Measurements from ENCODE around the gene ZDHHC3. TPM values are rescaled to one million over a fixed set of nuclear protein-coding genes. Genes with fewer than 3 reads are reported as not detected.
A peak's percentile ranks its signal among the peaks of the same experiment; 100 is the strongest.
"Not testable (repeated sequence)": the region's sequence is repeated elsewhere in the genome, so short reads cannot be mapped to it uniquely, and the experiment has no call there.

ZDHHC3 gene
- total and polyA plus RNA-seq, 3 experiments from 2014 or later, result 40.9 to 46.3 (median 41.8) TPM

- no peaks in the 10 kb centered on the region for H3K27me3 ChIP-seq (ENCODE audit: insufficient read depth, low read length, poor library complexity, severe bottlenecking)
- ChIA-PET CTCF (no interaction called here), POLR2A (no interaction called here)
- no peaks in the 10 kb centered on the region for H3K9me3 ChIP-seq (ENCODE audit: low read length)
- H3K4me3 ChIP-seq (ENCODE audit: low read length), result no peak overlapping the region
- Mint-ChIP-seq H3K9me3 (no peaks in the 10 kb centered on the region), H3K4me3 (no peak overlapping the region), H3K27ac (peak overlapping the region in 2 of 8 donors; percentile 4 to 79), H3K36me3 (peaks cover 0 to 52% (median 9%) of the 10 kb centered on the region in 3 donors), H3K4me1 (peaks cover 15 to 24% (median 21%) of the 10 kb centered on the region in 3 donors), H3K27me3 (no peaks in the 10 kb centered on the region)
- no peaks in the 10 kb centered on the region for H3K4me1 ChIP-seq (ENCODE audit: insufficient read depth, low read length)
- no peak overlapping the region for H3K27ac ChIP-seq (ENCODE audit: low read depth, low read length)
- no peaks in the 10 kb centered on the region for H3K36me3 ChIP-seq (ENCODE audit: insufficient read depth, low read length)
- DNase-seq, result no peak
These were observed 25.7 kb downstream of the ZDHHC3 start for GRCh38 chr3:44950275-44950734.

DNA sequence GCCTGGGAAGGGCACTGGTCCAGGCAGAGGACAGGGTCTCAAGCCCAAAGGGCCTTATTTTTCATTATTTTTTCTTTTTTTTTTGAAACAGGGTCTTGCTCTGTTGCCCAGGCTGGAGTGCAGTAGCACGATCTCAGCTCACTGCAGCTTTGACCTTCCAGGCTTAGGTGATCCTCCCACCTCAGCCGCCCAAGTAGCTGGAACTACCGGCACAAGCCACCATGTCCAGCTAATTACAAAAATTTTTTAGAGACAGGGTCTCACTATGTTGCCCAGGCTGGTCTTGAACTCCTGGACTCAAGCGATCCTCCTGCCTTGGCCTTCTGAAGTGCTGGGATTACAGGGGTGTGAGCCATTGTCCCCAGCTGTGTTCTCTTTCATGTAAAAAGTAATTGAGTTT is 26.2 kb downstream of the ZDHHC3 start:
- H3K36me3 ChIP-seq (ENCODE audit: insufficient read depth, low read length); H3K27me3 Mint-ChIP-seq; DNase-seq; H3K9me3 ChIP-seq (ENCODE audit: low read length); H3K9me3 Mint-ChIP-seq; H3K4me3 ChIP-seq (ENCODE audit: low read length); H3K27ac ChIP-seq (ENCODE audit: low read depth, low read length); H3K4me1 ChIP-seq (ENCODE audit: insufficient read depth, low read length); CTCF ChIA-PET; POLR2A ChIA-PET; H3K4me3 Mint-ChIP-seq; H3K27me3 ChIP-seq (ENCODE audit: insufficient read depth, low read length, poor library complexity, severe bottlenecking): not testable (repeated sequence)
- Mint-ChIP-seq H3K36me3 (peaks cover 0 to 54% (median 9%) of the 10 kb centered on the region in 3 donors), H3K27ac (peak overlapping the region in 1 of 8 donors; percentile 36), H3K4me1 (peaks cover 15 to 24% (median 21%) of the 10 kb centered on the region in 3 donors)

DNA sequence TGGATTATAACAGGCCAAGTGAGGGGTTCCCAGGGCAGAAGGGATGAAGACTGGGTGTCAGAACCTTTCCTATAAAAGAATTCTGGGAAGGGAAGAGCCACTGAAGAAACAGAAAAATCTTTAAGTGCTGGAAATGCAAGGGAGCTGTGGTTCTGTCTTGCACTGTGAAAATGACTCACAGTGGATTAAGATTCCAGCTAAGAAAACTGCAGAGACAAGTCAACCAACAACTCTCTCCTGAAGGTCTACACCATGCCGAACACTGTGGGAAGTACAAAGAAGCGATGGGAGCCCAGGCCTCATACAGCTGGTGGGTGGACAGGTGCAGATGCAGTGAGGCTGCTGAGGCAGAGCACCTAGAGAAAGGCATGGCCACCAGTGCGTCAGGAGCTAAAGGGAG is 27.7 kb downstream of the ZDHHC3 start:
- Mint-ChIP-seq H3K27ac (peak overlapping the region in 2 of 8 donors; percentile 36 to 83), H3K36me3 (peaks cover 0 to 53% (median 12%) of the 10 kb centered on the region in 3 donors), H3K4me1 (peaks cover 14 to 24% (median 19%) of the 10 kb centered on the region in 3 donors), H3K9me3 (no peaks in the 10 kb centered on the region), H3K27me3 (no peaks in the 10 kb centered on the region), H3K4me3 (no peak overlapping the region)
- H3K36me3 ChIP-seq (ENCODE audit: insufficient read depth, low read length), result peaks cover 4% of the 10 kb centered on the region
- H3K27me3 ChIP-seq (ENCODE audit: insufficient read depth, low read length, poor library complexity, severe bottlenecking), result no peaks in the 10 kb centered on the region
- H3K27ac ChIP-seq (ENCODE audit: low read depth, low read length), result no peak overlapping the region
- ChIA-PET CTCF (no interaction called here), POLR2A (no interaction called here)
- DNase-seq, result no peak
- no peak overlapping the region for H3K4me3 ChIP-seq (ENCODE audit: low read length)
- no peaks in the 10 kb centered on the region for H3K9me3 ChIP-seq (ENCODE audit: low read length)
- H3K4me1 ChIP-seq (ENCODE audit: insufficient read depth, low read length), result no peaks in the 10 kb centered on the region

GRCh38 chr3:44942202-44942921 is 33.6 kb downstream of the ZDHHC3 start:
- H3K36me3 Mint-ChIP-seq, result peaks cover 4 to 89% (median 26%) of the 10 kb centered on the region in 3 donors
- H3K36me3 ChIP-seq (ENCODE audit: insufficient read depth, low read length), result peaks cover 25% of the 10 kb centered on the region
- DNase-seq, result no peak
- H3K27ac ChIP-seq (ENCODE audit: low read depth, low read length), result no peak overlapping the region
- H3K27me3 ChIP-seq (ENCODE audit: insufficient read depth, low read length, poor library complexity, severe bottlenecking), result no peaks in the 10 kb centered on the region
- no peaks in the 10 kb centered on the region for H3K27me3 Mint-ChIP-seq
- no peaks in the 10 kb centered on the region for H3K9me3 ChIP-seq (ENCODE audit: low read length)
- H3K4me3 Mint-ChIP-seq, result no peak overlapping the region
- no peak overlapping the region for H3K4me3 ChIP-seq (ENCODE audit: low read length)
- ChIA-PET POLR2A (no interaction called here), CTCF (no interaction called here)
- no peaks in the 10 kb centered on the region for H3K4me1 ChIP-seq (ENCODE audit: insufficient read depth, low read length)
- H3K9me3 Mint-ChIP-seq, result no peaks in the 10 kb centered on the region
- no peak overlapping the region for H3K27ac Mint-ChIP-seq
- peaks cover 0 to 11% (median 9%) of the 10 kb centered on the region in 3 donors for H3K4me1 Mint-ChIP-seq

- Histone ChIP-seq H3K27me3 (ENCODE audit: insufficient read depth, low read length, poor library complexity, severe bottlenecking) (no peaks in the 10 kb centered on the region), H3K4me3 (ENCODE audit: low read length) (no peak overlapping the region), H3K36me3 (ENCODE audit: insufficient read depth, low read length) (peaks cover 25% of the 10 kb centered on the region), H3K4me1 (ENCODE audit: insufficient read depth, low read length) (no peaks in the 10 kb centered on the region), H3K27ac (ENCODE audit: low read depth, low read length) (no peak overlapping the region), H3K9me3 (ENCODE audit: low read length) (no peaks in the 10 kb centered on the region)
- peaks cover 9 to 86% (median 37%) of the 10 kb centered on the region in 3 donors for H3K36me3 Mint-ChIP-seq
- POLR2A ChIA-PET, result no interaction called here
- no peak overlapping the region for H3K4me3 Mint-ChIP-seq
- H3K27me3 Mint-ChIP-seq, result no peaks in the 10 kb centered on the region
- no peak overlapping the region for H3K27ac Mint-ChIP-seq
- peaks cover 10 to 26% (median 23%) of the 10 kb centered on the region in 3 donors for H3K4me1 Mint-ChIP-seq
- no peaks in the 10 kb centered on the region for H3K9me3 Mint-ChIP-seq
- no peak for DNase-seq
- CTCF ChIA-PET, result no interaction called here
These were observed 36.4 kb downstream of the ZDHHC3 start for GRCh38 chr3:44939581-44940036.

GRCh38 chr3:44932986-44933944 is 42.7 kb downstream of the ZDHHC3 start:
- DNase-seq, result no peak
- Mint-ChIP-seq H3K27ac (peak overlapping the region in 1 of 8 donors; percentile 27), H3K9me3 (no peaks in the 10 kb centered on the region), H3K27me3 (no peaks in the 10 kb centered on the region), H3K4me1 (peaks cover 10 to 16% (median 15%) of the 10 kb centered on the region in 3 donors), H3K4me3 (no peak overlapping the region), H3K36me3 (peaks cover 9 to 91% (median 22%) of the 10 kb centered on the region in 3 donors)
- no peaks in the 10 kb centered on the region for H3K27me3 ChIP-seq (ENCODE audit: insufficient read depth, low read length, poor library complexity, severe bottlenecking)
- H3K9me3 ChIP-seq (ENCODE audit: low read length), result no peaks in the 10 kb centered on the region
- peaks cover 15% of the 10 kb centered on the region for H3K36me3 ChIP-seq (ENCODE audit: insufficient read depth, low read length)
- CTCF ChIA-PET, result no interaction called here
- H3K27ac ChIP-seq (ENCODE audit: low read depth, low read length), result no peak overlapping the region
- H3K4me1 ChIP-seq (ENCODE audit: insufficient read depth, low read length), result no peaks in the 10 kb centered on the region
- POLR2A ChIA-PET, result no interaction called here
- no peak overlapping the region for H3K4me3 ChIP-seq (ENCODE audit: low read length)

DNA sequence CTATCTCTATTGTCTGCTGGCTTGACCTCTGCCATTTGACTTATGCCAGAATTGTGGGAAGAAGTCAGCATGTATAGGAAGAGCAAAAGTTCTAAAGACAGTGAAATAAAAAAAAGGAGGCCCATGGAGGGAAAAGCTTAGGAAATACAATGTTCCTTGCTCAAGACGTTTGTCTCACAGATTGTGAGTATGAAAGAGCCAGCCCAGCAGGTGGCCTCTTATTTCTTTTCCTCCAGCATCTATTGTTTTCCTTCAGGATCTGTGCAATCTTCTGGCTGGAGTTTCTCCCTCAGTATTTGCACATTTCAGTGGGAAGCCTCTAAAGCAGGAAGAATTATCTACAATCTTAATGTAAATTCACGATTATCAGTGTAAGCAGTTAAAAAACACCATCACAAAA is 43.7 kb downstream of the ZDHHC3 start:
- no peak overlapping the region for H3K27ac Mint-ChIP-seq
- ChIA-PET CTCF (no interaction called here), POLR2A (no interaction called here)

GRCh38 chr3:44931791-44932190 is 44.2 kb downstream of the ZDHHC3 start:
- CTCF ChIA-PET, result no interaction called here
- no peaks in the 10 kb centered on the region for H3K27me3 Mint-ChIP-seq

More for the DNA sequence above, 43.7 kb downstream of the ZDHHC3 start:
- Mint-ChIP-seq H3K36me3 (peaks cover 6 to 91% (median 19%) of the 10 kb centered on the region in 3 donors), H3K27me3 (no peaks in the 10 kb centered on the region), H3K4me3 (no peak overlapping the region), H3K4me1 (peaks cover 10 to 15% (median 13%) of the 10 kb centered on the region in 3 donors), H3K9me3 (no peaks in the 10 kb centered on the region)
- Histone ChIP-seq H3K4me3 (ENCODE audit: low read length) (no peak overlapping the region), H3K9me3 (ENCODE audit: low read length) (no peaks in the 10 kb centered on the region), H3K27me3 (ENCODE audit: insufficient read depth, low read length, poor library complexity, severe bottlenecking) (no peaks in the 10 kb centered on the region), H3K27ac (ENCODE audit: low read depth, low read length) (no peak overlapping the region), H3K36me3 (ENCODE audit: insufficient read depth, low read length) (peaks cover 15% of the 10 kb centered on the region), H3K4me1 (ENCODE audit: insufficient read depth, low read length) (no peaks in the 10 kb centered on the region)
- no peak for DNase-seq

More at GRCh38 chr3:44931791-44932190, 44.2 kb downstream of the ZDHHC3 start:
- Mint-ChIP-seq H3K36me3 (peaks cover 10 to 92% (median 15%) of the 10 kb centered on the region in 3 donors), H3K4me1 (peaks cover 10 to 13% (median 13%) of the 10 kb centered on the region in 3 donors), H3K4me3 (no peak overlapping the region), H3K9me3 (no peaks in the 10 kb centered on the region), H3K27ac (no peak overlapping the region)
- no peaks in the 10 kb centered on the region for H3K9me3 ChIP-seq (ENCODE audit: low read length)
- no peak for DNase-seq
- H3K27me3 ChIP-seq (ENCODE audit: insufficient read depth, low read length, poor library complexity, severe bottlenecking), result no peaks in the 10 kb centered on the region
- POLR2A ChIA-PET, result no interaction called here
- H3K4me1 ChIP-seq (ENCODE audit: insufficient read depth, low read length), result no peaks in the 10 kb centered on the region
- H3K27ac ChIP-seq (ENCODE audit: low read depth, low read length), result no peak overlapping the region
- H3K4me3 ChIP-seq (ENCODE audit: low read length), result no peak overlapping the region
- H3K36me3 ChIP-seq (ENCODE audit: insufficient read depth, low read length), result peaks cover 15% of the 10 kb centered on the region

Data from CD8-positive, alpha-beta memory T cell (primary cell).